Measurements from ENCODE around the gene INPP5D.
"Not testable (repeated sequence)": the region's sequence is repeated elsewhere in the genome, so short reads cannot be mapped to it uniquely, and the experiment has no call there.

INPP5D gene

GRCh38 chr2:233033672-233034071 lies 26.5 kb upstream of the INPP5D start:
- DNase-seq, result no peak

DNA sequence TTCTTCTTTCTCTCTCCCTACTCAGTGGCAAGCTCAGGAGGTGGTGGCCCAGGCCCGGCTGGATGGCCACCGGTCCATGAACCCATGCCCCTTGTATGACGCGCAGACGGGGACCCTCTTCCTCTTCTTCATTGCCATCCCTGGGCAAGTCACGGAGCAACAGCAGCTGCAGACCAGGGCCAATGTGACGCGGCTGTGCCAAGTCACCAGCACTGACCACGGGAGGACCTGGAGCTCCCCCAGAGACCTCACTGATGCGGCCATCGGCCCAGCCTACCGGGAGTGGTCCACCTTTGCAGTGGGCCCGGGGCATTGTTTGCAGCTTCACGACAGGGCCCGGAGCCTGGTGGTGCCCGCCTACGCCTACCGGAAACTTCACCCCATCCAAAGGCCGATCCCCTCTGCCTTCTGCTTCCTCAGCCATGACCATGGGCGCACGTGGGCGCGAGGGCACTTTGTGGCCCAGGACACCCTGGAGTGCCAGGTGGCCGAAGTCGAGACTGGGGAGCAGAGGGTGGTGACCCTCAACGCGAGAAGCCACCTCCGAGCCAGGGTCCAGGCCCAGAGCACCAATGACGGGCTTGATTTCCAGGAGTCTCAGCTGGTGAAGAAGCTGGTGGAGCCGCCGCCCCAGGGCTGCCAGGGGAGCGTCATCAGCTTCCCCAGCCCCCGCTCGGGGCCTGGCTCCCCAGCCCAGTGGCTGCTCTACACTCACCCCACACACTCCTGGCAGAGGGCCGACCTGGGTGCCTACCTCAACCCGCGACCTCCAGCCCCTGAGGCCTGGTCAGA lies 25.9 kb upstream of the INPP5D start:
- no peak for DNase-seq

GRCh38 chr2:233035426-233036161 lies 24.5 kb upstream of the INPP5D start:
- no peak for DNase-seq

GRCh38 chr2:233036162-233036838 lies 23.8 kb upstream of the INPP5D start:
- no peak for DNase-seq

DNA sequence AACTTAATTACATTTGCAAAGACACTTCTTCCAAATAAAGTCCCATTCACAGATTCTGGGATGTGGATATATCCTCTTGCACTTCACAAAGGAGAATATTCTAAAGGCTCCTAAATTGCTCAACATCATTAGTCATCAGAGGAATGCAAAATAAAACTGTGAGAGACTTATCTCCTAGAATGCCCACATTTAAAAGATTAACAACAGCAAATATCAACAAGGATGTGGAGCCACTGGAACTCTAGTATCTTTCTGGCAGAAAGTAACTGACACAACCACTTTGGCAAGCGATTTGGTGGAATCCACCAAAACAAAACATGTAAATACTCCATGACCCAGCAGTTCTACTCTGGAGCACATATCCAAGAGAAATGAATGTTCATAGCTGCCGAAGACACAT lies 23.1 kb upstream of the INPP5D start:
- DNase-seq, result no peak

- no peak for DNase-seq
Observed at GRCh38 chr2:233039212-233039845, 20.8 kb upstream of the INPP5D start.

DNA sequence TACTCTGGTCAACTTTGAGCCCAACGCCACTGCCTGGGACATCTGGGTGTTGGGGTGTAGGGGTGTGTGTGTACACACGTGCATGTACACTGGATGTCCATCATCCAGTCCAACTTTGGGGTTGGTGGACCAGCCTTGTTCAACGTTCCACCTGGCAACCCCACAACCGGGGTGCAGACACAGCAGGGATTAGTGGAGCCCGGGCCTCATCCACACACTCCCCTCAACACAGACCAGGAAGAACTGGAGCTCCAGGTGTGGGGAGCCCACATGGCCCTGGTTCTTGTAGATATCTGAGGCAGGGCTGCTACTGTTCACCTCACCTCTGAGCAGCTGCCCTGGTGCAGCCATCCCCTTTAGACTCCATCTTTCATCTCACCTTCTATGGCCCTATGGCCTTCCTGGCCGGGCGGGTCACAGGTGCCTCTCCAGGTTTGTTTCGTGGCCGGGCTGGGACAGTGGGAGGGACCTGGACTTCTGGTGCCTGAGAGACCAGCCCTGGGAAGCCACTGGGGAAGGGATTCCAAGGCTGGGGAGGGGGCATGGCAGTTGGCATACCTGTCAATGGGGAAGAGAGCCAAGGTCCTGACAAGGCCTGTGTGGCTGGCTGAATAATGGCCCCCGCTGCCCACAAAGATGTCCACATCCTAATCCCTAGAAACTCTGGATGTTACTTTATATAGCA lies 20.2 kb upstream of the INPP5D start:
- no peak for DNase-seq

- no peak for DNase-seq
Observed at GRCh38 chr2:233040571-233040970, 19.6 kb upstream of the INPP5D start.

- no peak for DNase-seq
Observed at GRCh38 chr2:233041722-233042323, 18.3 kb upstream of the INPP5D start.

DNA sequence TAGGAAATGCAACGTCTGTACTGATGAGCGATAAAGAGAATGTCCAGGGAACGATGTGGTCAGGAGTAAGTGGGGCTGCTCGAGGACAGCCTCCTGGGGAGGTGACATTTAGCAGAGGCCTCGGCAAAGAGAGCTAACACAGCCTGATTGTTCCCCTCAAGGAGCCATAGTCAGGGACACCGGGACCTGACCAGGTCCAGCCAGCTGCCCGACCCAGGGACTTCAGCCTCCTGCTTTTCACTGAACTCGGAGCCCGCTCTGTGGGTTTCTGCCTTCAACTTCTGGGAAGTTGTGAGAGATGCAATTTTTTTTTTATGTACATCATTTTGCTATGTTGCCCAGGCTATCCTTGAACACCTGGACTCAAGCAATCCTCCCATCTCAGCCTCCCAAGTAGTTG lies 17.6 kb upstream of the INPP5D start:
- no peak for DNase-seq

- no peak for DNase-seq
Observed at GRCh38 chr2:233044974-233045605, 15.1 kb upstream of the INPP5D start.

DNA sequence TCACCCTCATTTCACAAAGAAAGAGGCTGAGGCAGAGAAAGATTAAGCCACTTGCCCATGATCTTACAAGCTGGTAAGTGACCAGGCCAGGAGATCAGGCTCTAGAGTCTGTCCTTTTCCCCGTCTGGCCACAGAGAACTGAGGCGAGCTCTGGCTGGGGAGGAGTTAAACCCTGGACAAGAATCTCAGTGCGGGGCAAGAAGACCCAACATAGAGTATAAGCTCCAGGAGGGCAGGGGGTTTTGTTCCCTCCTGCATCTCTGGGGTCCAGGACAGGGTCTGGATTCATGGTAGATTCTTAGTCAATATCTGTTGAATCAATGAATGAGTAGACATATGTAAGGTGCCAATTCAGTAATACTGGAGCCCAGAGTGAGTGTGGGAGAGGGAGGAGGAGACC lies 12.9 kb upstream of the INPP5D start:
- no peak for DNase-seq

DNA sequence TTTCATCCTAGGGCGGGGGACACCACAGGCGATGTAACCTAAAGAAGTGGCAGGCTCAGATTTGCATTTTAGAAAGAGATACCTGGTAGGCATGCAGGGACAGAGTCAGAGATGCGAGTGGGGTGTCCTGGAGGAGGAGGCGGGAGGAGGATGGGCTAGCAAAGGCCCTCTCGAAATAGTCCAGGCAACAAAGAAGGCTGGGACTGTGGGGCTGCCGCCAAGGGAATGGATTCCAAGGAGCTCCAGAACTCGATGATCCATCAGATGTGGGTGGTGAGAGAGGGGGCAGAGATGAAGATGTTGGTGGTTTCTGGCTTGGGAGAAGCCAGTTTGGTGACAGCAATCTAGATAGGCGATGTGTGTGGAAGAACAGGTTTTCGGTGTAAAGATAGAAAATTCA lies 12.5 kb upstream of the INPP5D start:
- DNase-seq, result no peak

GRCh38 chr2:233048569-233049193 lies 11.5 kb upstream of the INPP5D start:
- no peak for DNase-seq

- no peak for DNase-seq
Observed at GRCh38 chr2:233049194-233049761, 10.9 kb upstream of the INPP5D start.

GRCh38 chr2:233051241-233052149 lies 8.6 kb upstream of the INPP5D start:
- no peak for DNase-seq

DNA sequence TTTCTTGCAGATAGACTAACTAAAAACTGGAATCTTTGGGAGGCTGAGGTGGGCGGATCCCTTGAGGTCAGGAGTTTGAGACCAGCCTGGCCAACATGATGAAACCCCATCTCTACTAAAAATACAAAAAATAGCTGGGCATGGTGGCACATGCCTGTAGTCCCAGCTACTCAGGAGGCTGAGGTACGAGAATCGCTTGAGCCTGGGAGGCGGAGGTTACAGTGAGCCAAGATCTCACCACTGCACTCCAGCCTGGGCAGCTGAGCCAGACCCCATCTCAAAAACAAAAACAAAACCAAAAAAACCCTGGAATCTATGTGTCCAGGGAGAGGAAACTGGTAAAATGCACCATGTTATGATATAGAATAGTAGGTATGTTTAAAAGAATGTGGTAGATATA lies 7.6 kb upstream of the INPP5D start:
- not testable (repeated sequence) for DNase-seq

- no peak for DNase-seq
Observed at GRCh38 chr2:233053928-233054784, 6.0 kb upstream of the INPP5D start.

GRCh38 chr2:233055362-233055761 lies 4.8 kb upstream of the INPP5D start:
- no peak for DNase-seq
